Measurements from ENCODE around the gene CCR5.

Gene CCR5

GRCh38 chr3:46344476-46344875, 26.3 kb upstream of the CCR5 start:
- no peaks in the 10 kb centered on the region for H3F3A ChIP-seq (ENCODE audit: insufficient read depth, low read length)
- no peak overlapping the region for H2AFZ ChIP-seq (ENCODE audit: low read length)
- H4K20me1 ChIP-seq (ENCODE audit: insufficient read depth, low read length): no peaks in the 10 kb centered on the region
- H3K9ac ChIP-seq (ENCODE audit: low read length): no peak overlapping the region
- no peak overlapping the region for H3K4me2 ChIP-seq (ENCODE audit: low read length)
- H3K79me2 ChIP-seq (ENCODE audit: insufficient read depth, low read length): no peaks in the 10 kb centered on the region
- no peaks in the 10 kb centered on the region for H3K27me3 ChIP-seq (ENCODE audit: insufficient read depth, low read length)
- H3K36me3 ChIP-seq (ENCODE audit: insufficient read depth, low read length): no peaks in the 10 kb centered on the region
- H3K9me3 ChIP-seq (ENCODE audit: low read length): no peaks in the 10 kb centered on the region
- no peaks in the 10 kb centered on the region for H3K9me2 ChIP-seq (ENCODE audit: low read depth, low read length)
- no peaks in the 10 kb centered on the region for H3K4me1 ChIP-seq (ENCODE audit: insufficient read depth, low read length, severe bottlenecking)
- no peak overlapping the region for H3K4me3 ChIP-seq (ENCODE audit: low read depth, low read length, poor library complexity, severe bottlenecking)
- TF ChIP-seq CTCF (IDR thresholded peaks at IDR 0.05; ENCODE audit: low read length) (no peak), EZH2 (IDR thresholded peaks at IDR 0.05; ENCODE audit: borderline replicate concordance, low read length) (no peak)
- no peak overlapping the region for H3K27ac ChIP-seq (ENCODE audit: low read depth, low read length, poor library complexity, severe bottlenecking)

GRCh38 chr3:46348823-46349482, 21.8 kb upstream of the CCR5 start:
- no peak overlapping the region for H2AFZ ChIP-seq (ENCODE audit: low read length)
- no peak overlapping the region for H3K4me2 ChIP-seq (ENCODE audit: low read length)

GRCh38 chr3:46349484-46350261, 21.1 kb upstream of the CCR5 start:
- no peak overlapping the region for H3K4me2 ChIP-seq (ENCODE audit: low read length)
- H3K79me2 ChIP-seq (ENCODE audit: insufficient read depth, low read length): no peaks in the 10 kb centered on the region
- no peak overlapping the region for H3K4me3 ChIP-seq (ENCODE audit: low read depth, low read length, poor library complexity, severe bottlenecking)
- H4K20me1 ChIP-seq (ENCODE audit: insufficient read depth, low read length): no peaks in the 10 kb centered on the region
- H3K27ac ChIP-seq (ENCODE audit: low read depth, low read length, poor library complexity, severe bottlenecking): no peak overlapping the region
- no peaks in the 10 kb centered on the region for H3K9me3 ChIP-seq (ENCODE audit: low read length)
- no peak overlapping the region for H3K9ac ChIP-seq (ENCODE audit: low read length)
- no peaks in the 10 kb centered on the region for H3K9me2 ChIP-seq (ENCODE audit: low read depth, low read length)
- no peaks in the 10 kb centered on the region for H3F3A ChIP-seq (ENCODE audit: insufficient read depth, low read length)
- no peaks in the 10 kb centered on the region for H3K4me1 ChIP-seq (ENCODE audit: insufficient read depth, low read length, severe bottlenecking)
- no peaks in the 10 kb centered on the region for H3K36me3 ChIP-seq (ENCODE audit: insufficient read depth, low read length)
- H2AFZ ChIP-seq (ENCODE audit: low read length): no peak overlapping the region
- no peaks in the 10 kb centered on the region for H3K27me3 ChIP-seq (ENCODE audit: insufficient read depth, low read length)
- TF ChIP-seq EZH2 (IDR thresholded peaks at IDR 0.05; ENCODE audit: borderline replicate concordance, low read length) (no peak), CTCF (IDR thresholded peaks at IDR 0.05; ENCODE audit: low read length) (no peak)

More at GRCh38 chr3:46348823-46349482, 21.8 kb upstream of the CCR5 start:
- Histone ChIP-seq H3K27ac (ENCODE audit: low read depth, low read length, poor library complexity, severe bottlenecking) (no peak overlapping the region), H3K36me3 (ENCODE audit: insufficient read depth, low read length) (no peaks in the 10 kb centered on the region), H3K27me3 (ENCODE audit: insufficient read depth, low read length) (no peaks in the 10 kb centered on the region), H3K4me3 (ENCODE audit: low read depth, low read length, poor library complexity, severe bottlenecking) (no peak overlapping the region), H3K9me3 (ENCODE audit: low read length) (no peaks in the 10 kb centered on the region), H3K79me2 (ENCODE audit: insufficient read depth, low read length) (no peaks in the 10 kb centered on the region), H4K20me1 (ENCODE audit: insufficient read depth, low read length) (no peaks in the 10 kb centered on the region), H3F3A (ENCODE audit: insufficient read depth, low read length) (no peaks in the 10 kb centered on the region), H3K9me2 (ENCODE audit: low read depth, low read length) (no peaks in the 10 kb centered on the region), H3K4me1 (ENCODE audit: insufficient read depth, low read length, severe bottlenecking) (no peaks in the 10 kb centered on the region), H3K9ac (ENCODE audit: low read length) (no peak overlapping the region)
- TF ChIP-seq EZH2 (IDR thresholded peaks at IDR 0.05; ENCODE audit: borderline replicate concordance, low read length): no peak
- no peak for TF ChIP-seq CTCF (IDR thresholded peaks at IDR 0.05; ENCODE audit: low read length)
